ENCODE data around the gene RMDN2.
"Not testable (repeated sequence)": the region's sequence is repeated elsewhere in the genome, so short reads cannot be mapped to it uniquely, and the experiment has no call there.

RMDN2 gene

GRCh38 chr2:37902991-37903390 is 22.1 kb upstream of the RMDN2 start:
- no peak for DNase-seq

- no peak for DNase-seq
Measured at GRCh38 chr2:37904425-37904824, 20.7 kb upstream of the RMDN2 start.

DNA sequence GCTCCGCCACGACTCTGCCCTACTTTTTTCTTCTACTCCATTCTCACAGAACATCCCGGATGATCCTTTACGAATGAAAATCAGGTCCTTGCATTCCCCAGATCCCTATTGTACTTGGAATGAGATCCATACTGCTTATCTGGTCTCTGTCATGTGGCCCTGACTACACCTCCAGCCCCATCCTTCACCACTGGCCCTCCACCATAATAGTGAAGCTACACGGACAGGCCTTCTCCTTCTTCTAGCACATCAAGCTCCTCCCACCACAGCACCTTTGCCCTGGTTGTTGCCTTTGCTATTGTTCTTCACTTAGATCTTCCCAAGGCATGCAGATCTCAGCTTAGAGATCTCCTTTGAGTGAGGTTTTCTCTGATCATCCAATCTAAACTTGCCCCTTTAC is 20.1 kb upstream of the RMDN2 start:
- no peak for DNase-seq

DNA sequence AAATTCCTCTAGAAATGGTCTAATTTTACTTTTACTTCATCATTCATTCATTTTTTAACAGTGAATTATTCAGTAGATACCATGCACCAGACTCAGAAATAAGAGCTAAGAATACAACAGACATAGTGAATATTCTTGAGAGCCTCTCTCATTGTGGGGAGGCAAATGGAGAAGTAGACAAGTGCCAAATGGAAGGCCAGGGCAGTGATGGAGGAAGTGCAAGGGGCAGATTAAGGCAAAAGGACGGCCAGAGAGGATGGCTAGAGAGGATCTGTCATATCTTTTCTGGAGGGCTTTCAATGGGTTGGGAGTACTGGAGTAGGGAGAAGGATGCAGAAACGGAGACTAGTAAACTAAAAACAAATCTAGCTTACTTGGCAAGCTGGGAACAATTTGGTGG is 19.0 kb upstream of the RMDN2 start:
- peak; percentile 35 to 45 (median 38) for DNase-seq

- DNase-seq, result no peak
Measured at GRCh38 chr2:37907501-37908225, 17.4 kb upstream of the RMDN2 start.

GRCh38 chr2:37911296-37911873 is 13.7 kb upstream of the RMDN2 start:
- peak in 2 of 3 donors; percentile 26 to 43 for DNase-seq

DNA sequence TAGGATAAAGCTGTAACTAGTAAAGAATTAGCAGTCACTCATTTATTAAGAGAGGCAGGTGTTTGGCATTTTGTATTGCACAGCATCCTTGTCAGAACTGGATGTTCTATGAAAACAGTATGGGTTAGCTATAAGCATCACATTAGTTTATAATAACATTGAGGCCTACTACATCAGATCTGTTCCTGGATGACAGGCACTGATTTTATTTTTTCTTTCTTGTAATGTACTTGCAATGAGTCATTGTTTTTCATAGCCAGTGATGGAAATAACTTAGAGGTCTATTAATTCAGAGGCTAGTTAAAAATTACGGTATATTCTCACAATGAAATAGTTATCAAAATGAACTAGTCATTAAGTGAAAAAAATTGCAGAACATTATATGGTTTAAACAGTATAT is 13.0 kb upstream of the RMDN2 start:
- DNase-seq, result no peak

GRCh38 chr2:37912616-37913015 is 12.5 kb upstream of the RMDN2 start:
- no peak for DNase-seq

DNA sequence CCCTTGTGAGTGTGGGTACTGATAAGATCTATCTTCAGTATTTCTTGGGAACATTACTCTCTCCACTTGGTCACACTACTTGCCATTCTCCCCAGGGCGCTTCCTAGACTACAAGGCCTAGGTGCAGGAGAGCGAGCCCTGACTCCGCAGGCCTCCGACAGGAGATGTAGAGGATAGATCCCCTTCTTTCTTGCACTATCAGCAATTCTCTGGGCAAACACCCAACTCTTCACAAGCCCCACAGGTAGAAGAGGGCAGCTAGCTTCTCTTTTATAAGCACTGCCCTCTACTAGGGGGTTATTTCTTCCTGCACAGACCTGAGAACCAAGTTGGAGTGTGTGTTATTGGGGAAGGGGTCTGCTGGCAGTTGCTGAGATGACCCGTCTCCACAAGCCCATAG is 10.7 kb upstream of the RMDN2 start:
- DNase-seq, result no peak

GRCh38 chr2:37915773-37916172 is 9.3 kb upstream of the RMDN2 start:
- no peak for DNase-seq

- no peak for DNase-seq
Measured at GRCh38 chr2:37916512-37917082, 8.5 kb upstream of the RMDN2 start.

- DNase-seq, result no peak
Measured at GRCh38 chr2:37917281-37918228, 7.5 kb upstream of the RMDN2 start.

- peak in 1 of 3 donors; percentile 40 for DNase-seq
Measured at GRCh38 chr2:37918742-37919186, 6.3 kb upstream of the RMDN2 start.

- no peak for DNase-seq
Measured at GRCh38 chr2:37919631-37920032, 5.5 kb upstream of the RMDN2 start.

DNA sequence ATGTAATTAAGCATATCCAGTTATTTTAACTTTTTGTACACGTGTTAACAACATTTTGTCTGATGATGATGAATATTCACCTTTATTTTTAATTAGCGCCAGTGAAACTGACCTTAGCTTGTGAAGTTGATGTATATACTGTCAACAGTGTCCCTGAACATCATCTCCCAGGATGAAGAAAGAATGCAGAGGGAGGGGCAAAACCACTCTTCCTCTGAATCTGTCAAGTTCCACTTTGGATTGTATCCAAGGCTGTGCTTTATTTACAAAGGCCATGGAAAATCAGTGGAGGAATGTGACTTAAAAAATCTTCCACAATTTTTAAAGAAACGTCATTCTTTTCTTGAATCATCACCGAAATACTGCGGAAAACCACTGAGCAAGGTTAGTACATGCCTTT is 4.5 kb upstream of the RMDN2 start:
- DNase-seq, result no peak

DNA sequence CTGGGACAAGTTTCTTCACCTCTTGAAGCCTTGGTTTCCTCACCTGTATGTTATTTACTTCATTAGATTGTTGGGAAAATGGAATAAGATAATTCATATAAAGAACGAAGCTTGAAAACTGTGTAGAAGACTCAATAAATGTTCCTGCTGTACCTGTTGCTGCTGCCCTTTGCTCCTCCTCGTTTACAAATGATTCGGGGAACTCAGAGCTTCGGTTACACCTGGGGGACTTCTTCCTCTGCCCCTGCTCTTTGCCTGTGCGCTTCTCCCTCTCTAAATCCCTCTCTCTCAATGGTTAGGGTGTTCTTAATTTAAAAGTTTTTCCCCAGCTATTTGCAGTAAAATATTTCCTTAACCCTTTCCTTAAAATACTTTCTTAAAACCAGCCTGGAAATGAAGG is 3.3 kb upstream of the RMDN2 start:
- no peak for DNase-seq

DNA sequence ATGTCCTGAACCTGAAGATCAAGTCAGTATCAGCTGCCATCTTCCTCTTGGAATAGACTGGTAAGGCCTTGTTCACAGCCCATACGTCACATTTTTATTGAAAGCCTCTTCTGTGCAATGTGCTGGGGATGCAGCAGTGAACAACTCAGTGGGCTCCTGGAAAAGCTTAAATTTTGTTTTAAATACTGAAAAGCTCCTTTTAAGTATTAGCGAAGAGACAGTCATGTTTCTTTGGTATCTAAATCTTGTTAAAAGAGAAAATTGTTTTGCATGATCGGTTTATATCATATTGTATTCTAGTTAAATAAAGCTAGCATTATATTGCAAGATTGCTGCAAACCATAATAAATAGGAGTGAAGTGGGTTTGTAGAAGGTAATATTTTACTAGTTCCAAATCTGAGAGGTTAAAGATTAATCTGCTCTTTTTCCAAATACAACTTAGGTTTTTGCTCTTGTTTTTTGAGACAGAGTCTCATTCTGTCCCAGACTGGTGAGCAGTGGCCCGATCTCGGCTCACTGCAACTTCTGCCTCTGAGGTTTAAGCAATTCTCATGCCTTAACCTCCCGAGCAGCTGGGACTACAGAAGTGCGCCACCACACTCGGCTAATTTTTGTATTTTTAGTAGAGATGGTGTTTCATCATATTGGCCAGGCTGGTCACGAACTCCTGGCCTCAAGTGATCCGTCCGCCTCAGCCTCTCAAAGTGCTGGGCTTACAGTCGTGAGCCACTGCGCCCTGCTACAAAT is 1.6 kb upstream of the RMDN2 start:
- DNase-seq, result no peak

DNA sequence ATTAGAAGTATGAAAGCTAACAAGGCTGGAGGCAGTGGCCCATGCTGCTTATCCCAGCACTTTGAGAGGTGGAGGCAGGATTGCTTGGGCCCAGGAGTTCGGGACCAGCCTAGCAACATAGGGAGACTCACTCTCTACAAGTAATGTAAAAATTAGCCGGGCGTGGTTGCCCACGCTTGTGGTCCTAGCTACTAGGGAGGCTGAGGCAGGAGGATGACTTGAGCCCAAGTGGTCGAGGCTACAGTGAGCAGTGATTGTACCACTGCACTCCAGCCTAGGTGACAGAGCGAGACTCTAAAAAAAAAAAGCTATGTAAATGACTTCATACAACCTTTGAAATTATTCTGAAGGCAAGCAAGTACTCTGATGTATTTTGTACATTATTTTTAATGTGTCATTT is 1.5 kb downstream of the RMDN2 start:
- DNase-seq, result no peak

DNA sequence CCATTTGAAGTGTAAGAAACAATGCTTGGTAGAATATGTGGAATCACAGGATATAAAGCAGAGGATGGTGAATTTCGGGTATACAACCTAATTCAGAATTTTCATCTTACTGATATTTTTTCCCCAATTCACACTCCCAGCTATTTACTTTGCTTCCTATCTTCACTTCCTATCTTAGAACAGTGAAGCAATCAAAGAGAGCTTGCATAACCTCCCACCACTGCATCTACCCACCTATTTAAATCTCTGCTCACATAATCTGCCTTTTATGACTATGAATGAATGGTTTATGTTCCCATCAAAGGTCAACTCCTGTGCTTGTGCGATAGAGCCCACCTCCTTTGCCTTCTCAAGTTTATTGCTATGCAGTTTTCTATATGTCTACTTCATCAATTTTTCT is 3.3 kb downstream of the RMDN2 start:
- DNase-seq, result peak; percentile 61 to 74 (median 69)

DNA sequence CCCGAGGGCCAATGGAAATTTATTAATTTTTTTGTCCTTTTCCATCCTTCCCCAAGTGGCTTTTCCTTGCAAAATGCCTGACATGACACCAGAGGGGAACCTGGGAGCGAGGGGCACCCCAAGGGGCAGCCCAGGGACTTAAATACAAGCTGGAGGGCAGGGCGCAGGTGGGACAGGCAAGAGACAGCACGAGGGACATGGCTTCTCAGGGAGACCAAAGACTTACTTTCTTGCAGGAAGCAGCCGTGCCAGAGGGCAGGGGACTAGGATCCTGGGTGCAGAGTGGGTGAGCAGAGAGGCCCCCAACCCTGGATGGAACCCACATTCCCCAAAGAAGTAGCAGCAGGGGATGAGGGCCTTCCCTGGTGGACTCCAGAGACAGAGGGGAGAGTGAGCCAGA is 5.3 kb downstream of the RMDN2 start:
- DNase-seq, result not testable (repeated sequence)

GRCh38 chr2:37932873-37933272 is 7.8 kb downstream of the RMDN2 start:
- not testable (repeated sequence) for DNase-seq

Data from suppressor macrophage treated with lipopolysaccharide for 1 hour (primary cell).